ENCODE measurements around the gene AGPAT1. TPM values are rescaled to one million over a fixed set of nuclear protein-coding genes. Genes with fewer than 3 reads are reported as not detected.
"Not testable (repeated sequence)": the region's sequence is repeated elsewhere in the genome, so short reads cannot be mapped to it uniquely, and the experiment has no call there.

Gene AGPAT1
- total RNA-seq, 1 experiment from 2014 or later: 37.8 TPM

GRCh38 chr6:32212076-32212760, 36.3 kb upstream of the AGPAT1 start:
- no peak for TF ChIP-seq CTCF (IDR thresholded peaks at IDR 0.05; ENCODE audit: unreplicated experiment)
- BruUV-seq (replicated peaks): no TSS peak
- H3K27ac Mint-ChIP-seq (ENCODE audit: low read depth, unreplicated experiment): no peak overlapping the region
- no peaks in the 10 kb centered on the region for H3K9me3 Mint-ChIP-seq (ENCODE audit: unreplicated experiment)
- intact Hi-C loops (cut with micrococcal nuclease): no loop called here
- H3K36me3 Mint-ChIP-seq (ENCODE audit: insufficient read depth, unreplicated experiment): no peaks in the 10 kb centered on the region
- peaks cover 10% of the 10 kb centered on the region for H3K4me1 Mint-ChIP-seq (ENCODE audit: insufficient read depth, unreplicated experiment)
- ChIA-PET CTCF (interaction anchor here (0.6 to 1.4 kb wide), 2 partner anchors 42 to 94 kb away, joined by 3 to 4 read pairs; no protein-coding TSS in a partner anchor), POLR2A (interaction anchor here (0.6 to 1.2 kb wide), 2 partner anchors 22 to 607 kb away, joined by 3 read pairs; partner anchors contain the start of gene PBX2)
- H3K27me3 Mint-ChIP-seq (ENCODE audit: insufficient read depth, unreplicated experiment): peaks cover 19% of the 10 kb centered on the region
- peak; percentile 69 for DNase-seq (ENCODE audit: unreplicated experiment)
- H3K4me3 Mint-ChIP-seq (ENCODE audit: unreplicated experiment): no peak overlapping the region

GRCh38 chr6:32211432-32211831, 35.5 kb upstream of the AGPAT1 start:
- H3K9me3 Mint-ChIP-seq (ENCODE audit: unreplicated experiment); H3K36me3 Mint-ChIP-seq (ENCODE audit: insufficient read depth, unreplicated experiment); H3K27ac Mint-ChIP-seq (ENCODE audit: low read depth, unreplicated experiment); intact Hi-C loops (cut with micrococcal nuclease); POLR2A ChIA-PET; DNase-seq (ENCODE audit: unreplicated experiment); H3K4me3 Mint-ChIP-seq (ENCODE audit: unreplicated experiment); BruUV-seq (replicated peaks): not testable (repeated sequence)
- Mint-ChIP-seq H3K4me1 (ENCODE audit: insufficient read depth, unreplicated experiment) (peaks cover 10% of the 10 kb centered on the region), H3K27me3 (ENCODE audit: insufficient read depth, unreplicated experiment) (peaks cover 11% of the 10 kb centered on the region)
- CTCF ChIA-PET: interaction anchor here (1.4 kb wide), 1 partner anchor 93 kb away, joined by 4 read pairs; no protein-coding TSS in a partner anchor

GRCh38 chr6:32210191-32210601, 34.3 kb upstream of the AGPAT1 start:
- Mint-ChIP-seq H3K27me3 (ENCODE audit: insufficient read depth, unreplicated experiment) (peaks cover 3% of the 10 kb centered on the region), H3K27ac (ENCODE audit: low read depth, unreplicated experiment) (no peak overlapping the region), H3K4me3 (ENCODE audit: unreplicated experiment) (no peak overlapping the region), H3K4me1 (ENCODE audit: insufficient read depth, unreplicated experiment) (peaks cover 10% of the 10 kb centered on the region), H3K9me3 (ENCODE audit: unreplicated experiment) (no peaks in the 10 kb centered on the region), H3K36me3 (ENCODE audit: insufficient read depth, unreplicated experiment) (peaks cover 1% of the 10 kb centered on the region)
- CTCF ChIA-PET: no interaction called here
- TF ChIP-seq CTCF (IDR thresholded peaks at IDR 0.05; ENCODE audit: unreplicated experiment): no peak
- intact Hi-C loops (cut with micrococcal nuclease): no loop called here
- DNase-seq (ENCODE audit: unreplicated experiment): no peak
- no TSS peak for BruUV-seq (replicated peaks)
- POLR2A ChIA-PET: no interaction called here

GRCh38 chr6:32208996-32209395, 33.1 kb upstream of the AGPAT1 start:
- BruUV-seq (replicated peaks): no TSS peak
- CTCF ChIA-PET: no interaction called here
- peaks cover 6% of the 10 kb centered on the region for H3K36me3 Mint-ChIP-seq (ENCODE audit: insufficient read depth, unreplicated experiment)
- no peaks in the 10 kb centered on the region for H3K9me3 Mint-ChIP-seq (ENCODE audit: unreplicated experiment)
- H3K4me3 Mint-ChIP-seq (ENCODE audit: unreplicated experiment): no peak overlapping the region
- DNase-seq (ENCODE audit: unreplicated experiment): no peak
- POLR2A ChIA-PET: interaction anchor here (0.7 kb wide), 1 partner anchor 1114 kb away, joined by 3 read pairs; no protein-coding TSS in a partner anchor
- H3K27ac Mint-ChIP-seq (ENCODE audit: low read depth, unreplicated experiment): no peak overlapping the region
- no peak for TF ChIP-seq CTCF (IDR thresholded peaks at IDR 0.05; ENCODE audit: unreplicated experiment)
- peaks cover 10% of the 10 kb centered on the region for H3K4me1 Mint-ChIP-seq (ENCODE audit: insufficient read depth, unreplicated experiment)
- peaks cover 14% of the 10 kb centered on the region for H3K27me3 Mint-ChIP-seq (ENCODE audit: insufficient read depth, unreplicated experiment)
- intact Hi-C loops (cut with micrococcal nuclease): no loop called here
